ENCODE results near the gene SPATS1.
"Not testable (repeated sequence)": the region's sequence is repeated elsewhere in the genome, so short reads cannot be mapped to it uniquely, and the experiment has no call there.

Gene SPATS1

DNA sequence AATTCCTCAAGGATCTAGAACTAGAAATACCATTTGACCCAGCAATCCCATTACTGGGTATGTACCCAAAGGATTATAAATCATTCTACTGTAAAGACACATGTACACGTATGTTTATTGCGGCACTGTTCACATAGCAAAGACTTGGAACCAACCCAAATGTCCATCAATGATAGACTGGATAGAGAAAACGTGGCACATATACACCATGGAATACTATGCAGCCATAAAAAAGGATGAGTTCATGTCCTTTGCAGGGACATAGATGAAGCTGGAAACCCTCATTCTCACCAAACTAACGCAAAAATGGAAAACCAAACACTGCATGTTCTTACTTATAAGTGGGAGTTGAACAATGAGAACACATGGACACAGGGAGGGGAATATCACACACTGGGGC is 4.4 kb downstream of the SPATS1 start:
- not testable (repeated sequence) for DNase-seq

DNA sequence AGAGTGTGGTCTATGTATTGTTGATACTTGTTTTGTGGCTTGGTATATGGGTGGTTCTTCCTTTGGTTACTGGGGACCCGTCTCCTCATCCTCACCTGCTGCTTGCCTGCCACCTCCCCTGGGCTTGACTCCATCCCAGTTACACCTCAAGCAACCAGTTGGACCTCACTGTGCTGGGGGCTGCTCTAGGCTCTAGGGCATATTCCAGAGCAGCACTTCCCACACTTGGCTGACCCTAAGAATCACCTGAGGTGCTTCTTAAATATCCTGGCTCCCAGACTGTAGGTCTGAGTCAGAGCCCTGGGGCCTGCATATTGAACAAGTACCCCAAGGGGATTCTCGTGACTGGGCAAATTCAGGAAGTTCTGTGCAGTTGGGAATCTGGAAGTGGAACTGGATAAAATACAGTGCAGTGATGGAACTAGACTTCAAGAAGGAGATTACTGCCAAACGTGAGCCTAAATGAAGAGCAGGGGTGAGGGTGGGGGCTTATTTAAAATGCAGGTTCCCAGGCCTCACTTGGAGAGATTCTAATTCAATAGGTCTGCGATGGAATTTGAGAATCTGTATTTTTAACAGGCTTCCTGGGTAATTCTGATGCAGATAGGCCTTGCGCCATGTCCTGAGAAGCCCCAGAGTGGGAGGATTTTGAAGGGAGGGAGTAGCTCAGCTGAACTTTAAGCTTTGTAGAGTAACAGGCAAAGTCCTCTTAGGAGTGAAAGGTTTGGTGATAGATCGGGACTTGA is 7.6 kb downstream of the SPATS1 start:
- DNase-seq, result no peak

DNA sequence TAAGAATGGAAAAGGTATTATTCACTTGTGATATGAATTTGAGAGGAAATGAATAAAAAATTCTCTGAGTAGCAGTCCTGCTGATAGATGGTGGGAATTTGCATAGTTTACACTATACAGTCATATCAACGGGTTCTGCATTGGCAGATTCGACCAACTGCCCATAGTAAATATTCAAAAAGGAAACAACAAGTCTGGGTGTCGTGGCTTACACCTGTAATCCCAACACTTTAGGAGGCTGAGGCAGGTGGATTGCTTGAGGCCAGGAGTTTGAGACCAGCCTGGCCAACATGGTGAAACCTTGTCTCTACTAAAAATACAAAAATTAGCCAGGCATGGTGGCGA is 8.2 kb downstream of the SPATS1 start:
- not testable (repeated sequence) for DNase-seq

DNA sequence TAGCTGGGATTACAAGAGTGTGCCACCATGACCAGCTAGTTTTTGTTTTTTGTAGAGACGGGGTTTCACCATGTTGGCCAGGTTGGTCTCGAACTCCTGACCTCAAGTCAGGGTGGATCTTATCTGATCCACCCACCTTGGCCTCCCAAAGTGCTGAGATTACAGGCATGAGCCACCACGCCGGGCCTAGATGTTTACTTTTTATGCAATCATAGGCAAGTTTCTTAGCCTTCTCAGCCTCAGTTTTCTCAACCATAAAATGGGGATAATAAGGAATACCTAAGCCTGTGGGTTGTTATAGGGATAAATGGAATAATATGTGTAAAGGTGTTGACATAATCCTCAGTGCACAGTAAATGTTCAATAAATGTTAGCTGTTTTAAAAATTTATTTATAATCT is 9.8 kb downstream of the SPATS1 start:
- no peak for DNase-seq

DNA sequence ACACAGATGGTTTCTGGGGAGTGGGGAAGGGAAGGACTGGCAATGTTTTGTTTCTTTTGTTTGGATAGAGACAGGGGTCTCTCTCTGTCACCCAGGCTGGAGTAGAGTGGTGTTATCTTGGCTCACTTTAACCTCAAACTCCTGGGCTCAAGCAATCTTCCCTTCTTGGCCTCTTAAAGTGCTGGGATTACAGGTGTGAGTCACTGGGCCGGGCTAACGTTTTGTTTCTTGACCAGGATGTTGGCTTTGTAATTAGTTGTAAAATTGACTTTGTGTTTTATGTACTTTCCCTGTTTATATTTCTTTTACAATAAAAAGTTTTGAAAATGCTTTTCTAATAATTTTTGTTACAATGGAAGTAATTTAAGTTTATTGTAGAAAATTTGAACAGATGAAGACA is 10.9 kb downstream of the SPATS1 start:
- DNase-seq, result no peak

DNA sequence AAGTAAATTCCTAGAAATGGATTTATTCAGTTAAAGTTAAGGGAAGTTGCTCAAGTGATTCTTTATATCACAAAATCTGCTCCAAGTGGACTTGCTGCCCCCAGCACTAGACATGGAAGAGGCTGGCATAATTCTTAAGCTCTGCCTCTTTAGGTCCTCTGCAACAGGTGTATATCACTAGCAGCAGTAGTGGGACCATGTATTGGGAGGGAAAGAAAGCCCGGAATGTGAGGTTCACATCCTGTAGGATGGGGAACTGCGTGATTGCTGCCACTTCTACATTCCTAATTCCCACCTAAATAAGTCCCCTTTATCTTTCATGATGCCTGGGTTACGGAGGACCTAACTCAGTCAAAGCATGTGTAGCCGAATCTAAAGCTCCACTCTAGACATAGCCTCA is 13.2 kb downstream of the SPATS1 start:
- DNase-seq, result no peak

DNA sequence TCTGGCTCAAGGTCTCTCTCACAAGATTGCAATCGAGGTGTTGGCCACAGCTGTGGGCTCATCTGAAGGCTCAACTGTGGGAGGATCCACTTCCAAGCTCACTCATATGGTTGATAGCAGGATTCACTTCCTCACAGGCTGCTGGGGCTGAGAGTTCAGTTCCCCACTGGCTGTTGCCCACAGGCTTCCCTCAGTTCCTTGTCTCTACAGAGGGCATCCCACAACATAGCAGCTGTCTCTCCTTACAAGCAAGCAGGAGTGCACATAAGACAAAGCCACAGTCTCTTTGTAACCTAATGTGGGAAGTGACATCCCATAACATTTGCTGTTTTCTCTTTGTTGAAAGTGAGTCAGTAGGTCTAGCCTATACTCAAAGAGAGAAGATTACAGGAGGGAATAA is 14.0 kb downstream of the SPATS1 start:
- DNase-seq, result no peak

DNA sequence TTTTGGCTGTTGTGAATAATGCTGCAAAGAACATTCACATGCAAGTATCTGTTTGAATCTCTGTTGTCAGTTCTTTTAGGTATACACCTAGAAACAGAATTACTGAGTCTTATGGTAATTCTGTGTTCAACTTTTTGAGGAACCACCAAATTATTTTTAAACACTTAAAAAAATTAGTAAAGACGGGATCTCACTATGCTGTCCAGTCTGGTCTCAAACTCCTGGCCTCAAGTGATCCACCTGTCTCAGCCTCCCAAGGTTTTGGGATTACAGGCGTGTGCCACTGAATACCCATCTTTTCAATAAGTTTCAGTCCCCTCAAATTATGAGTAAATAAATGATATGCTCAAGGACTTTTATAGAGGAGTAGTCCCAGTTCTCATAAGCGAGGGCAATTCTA is 17.5 kb downstream of the SPATS1 start:
- no peak for DNase-seq

DNA sequence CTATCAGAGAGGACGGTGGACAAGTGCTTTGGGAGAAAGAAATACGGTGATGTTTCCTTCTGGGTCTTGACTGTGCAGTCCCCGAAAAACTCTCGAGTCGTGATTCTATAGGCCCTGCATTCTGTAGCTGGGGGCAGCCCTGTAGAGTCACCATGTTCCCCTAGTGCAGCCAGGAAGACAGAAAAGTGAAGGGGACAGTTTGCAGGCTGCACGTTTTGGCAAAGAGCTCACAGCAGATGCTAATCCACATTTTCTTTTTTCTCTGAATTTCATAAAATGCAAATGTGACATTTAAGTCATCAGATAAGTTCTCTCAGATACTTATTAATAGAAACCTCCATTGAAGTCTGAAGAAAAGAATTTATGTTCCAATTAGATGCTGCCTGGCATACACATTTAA is 19.5 kb downstream of the SPATS1 start:
- DNase-seq, result no peak

DNA sequence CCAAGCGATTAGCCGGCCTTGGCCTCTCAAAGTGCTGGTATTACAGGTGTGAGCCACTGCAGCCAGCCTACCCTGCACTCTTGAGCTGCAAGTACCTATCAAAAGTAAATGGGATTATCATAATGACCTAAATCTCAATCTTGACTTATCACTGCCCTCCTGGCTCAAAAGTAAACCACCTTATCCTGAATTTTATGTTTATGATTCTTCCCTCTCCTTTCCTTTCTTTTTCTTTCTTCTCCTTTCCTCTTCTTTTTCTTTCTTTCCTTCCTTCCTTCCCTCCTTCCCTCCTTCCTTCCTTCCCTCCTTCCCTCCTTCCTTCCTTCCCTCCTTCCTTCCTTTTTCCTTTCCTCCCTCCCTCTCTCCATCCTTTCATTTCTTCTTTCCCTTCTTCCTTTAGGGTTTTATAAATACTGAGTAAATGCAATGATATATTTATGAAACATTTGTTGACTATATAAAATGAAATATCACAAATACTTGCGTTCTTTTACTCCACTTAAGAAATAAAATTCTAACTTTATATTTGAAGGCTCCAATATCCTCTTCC is 21.0 kb downstream of the SPATS1 start:
- DNase-seq, result no peak

DNA sequence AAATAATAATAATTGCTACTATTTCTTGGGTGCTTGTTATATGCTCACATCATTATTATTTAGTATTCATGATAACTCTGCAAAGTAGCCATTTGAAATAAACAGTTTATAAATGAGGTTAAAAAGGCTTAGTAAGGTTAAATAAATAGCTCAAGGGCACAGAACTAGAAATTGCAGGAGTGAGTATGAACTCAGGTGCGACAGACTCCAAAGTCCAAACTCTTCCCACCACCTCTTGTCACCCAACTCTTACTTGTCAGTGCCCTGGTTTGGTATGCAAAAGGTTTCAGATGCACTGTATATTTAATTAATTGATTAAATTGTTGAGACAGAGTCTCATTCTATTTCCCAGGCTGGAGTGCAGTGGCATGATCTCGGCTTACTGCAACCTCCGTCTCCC is 24.3 kb downstream of the SPATS1 start:
- no peak for DNase-seq

DNA sequence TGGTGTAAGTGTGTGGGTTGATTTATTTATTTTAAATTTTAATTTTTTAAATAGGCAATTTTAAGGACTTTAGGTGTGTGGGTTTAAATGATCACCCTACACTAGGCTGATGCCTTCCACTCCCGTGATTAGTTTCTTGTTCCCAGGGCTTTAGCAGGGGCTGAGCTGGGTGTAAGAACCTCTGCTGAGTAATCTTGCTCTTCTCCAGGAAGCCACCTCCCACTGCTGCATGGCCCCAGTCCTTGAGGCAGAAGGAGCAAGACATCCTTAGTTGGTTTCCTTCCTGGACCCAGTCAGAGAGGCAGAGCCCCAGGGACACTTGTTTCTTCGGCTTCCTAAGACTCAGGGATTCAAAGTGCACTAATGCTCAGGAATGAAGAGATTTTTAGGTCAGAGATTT is 25.2 kb downstream of the SPATS1 start:
- DNase-seq, result no peak

DNA sequence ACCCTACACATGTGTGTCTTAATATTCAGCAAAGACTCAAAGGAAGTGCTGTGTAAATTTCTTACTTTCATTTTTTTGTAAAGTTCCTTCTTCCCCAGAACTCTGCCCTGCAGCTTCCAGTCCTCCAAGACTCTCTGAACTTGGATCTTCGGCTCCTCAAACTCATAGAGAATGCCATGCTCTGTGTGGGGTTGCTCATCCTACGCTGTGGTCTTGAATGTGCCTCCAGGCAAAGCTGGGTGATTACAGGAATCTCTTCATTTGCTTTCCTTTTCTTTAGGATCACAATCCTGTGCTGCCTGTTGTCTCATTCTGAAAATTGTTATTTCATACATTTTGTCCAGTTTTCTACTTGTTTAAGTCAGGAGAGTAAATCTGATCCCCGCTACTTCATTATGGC is 30.6 kb downstream of the SPATS1 start:
- no peak for DNase-seq

DNA sequence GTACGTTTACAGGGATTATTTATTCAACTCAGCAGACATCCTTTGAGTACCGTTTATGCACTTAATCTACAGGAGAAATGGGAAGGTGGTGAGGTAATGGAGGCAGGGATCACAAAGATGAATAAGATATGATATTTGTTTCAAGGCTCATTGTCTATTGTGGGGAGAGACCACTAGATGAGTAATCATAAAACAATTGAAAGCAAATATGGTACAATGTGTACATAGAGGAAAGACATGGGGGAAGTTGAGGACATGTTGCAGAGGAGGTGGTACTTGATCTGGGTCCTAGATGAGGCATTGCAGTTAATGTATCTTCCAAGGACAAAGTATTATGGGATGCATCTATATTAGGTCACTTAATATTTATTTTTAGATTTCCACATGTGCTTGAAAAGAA is 31.3 kb downstream of the SPATS1 start:
- no peak for DNase-seq

DNA sequence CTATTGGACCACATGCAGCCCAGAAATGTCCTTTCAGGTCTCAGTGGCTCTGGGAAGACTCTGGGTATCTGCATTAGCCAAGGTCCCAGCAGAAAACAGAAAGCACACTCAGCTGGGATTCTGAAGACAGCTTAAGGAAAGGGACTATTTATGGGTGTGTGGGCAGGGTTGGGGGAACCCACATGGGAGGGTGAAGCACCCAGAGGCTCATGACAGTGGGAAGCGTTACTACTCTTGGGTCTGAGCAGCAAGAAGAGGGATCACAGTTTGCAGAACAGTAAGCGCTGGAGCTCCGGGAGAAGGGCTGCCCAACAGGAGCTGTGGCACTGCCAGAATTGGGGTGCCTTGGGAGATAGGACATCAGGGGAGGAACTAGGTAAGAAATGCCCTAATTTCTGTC is 32.6 kb downstream of the SPATS1 start:
- DNase-seq, result no peak

DNA sequence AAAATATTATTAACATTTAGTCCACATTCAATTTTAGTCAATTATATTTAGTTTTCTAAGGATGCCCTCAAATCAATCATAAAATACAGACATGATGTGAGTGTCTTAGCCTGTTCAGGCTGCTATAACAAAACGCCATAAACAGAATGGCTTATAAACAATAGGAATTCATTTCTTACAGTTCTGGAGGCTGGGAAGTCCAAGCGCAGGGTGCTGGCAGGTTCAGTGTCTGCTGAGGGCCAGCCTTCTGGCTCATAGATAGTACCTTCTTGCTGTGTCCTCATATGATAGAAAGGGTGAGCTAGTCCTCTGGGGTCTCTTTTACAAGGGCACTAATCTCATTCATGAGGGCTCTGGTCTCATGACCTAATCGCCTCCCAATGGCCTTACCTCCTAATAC is 35.0 kb downstream of the SPATS1 start:
- DNase-seq, result no peak

DNA sequence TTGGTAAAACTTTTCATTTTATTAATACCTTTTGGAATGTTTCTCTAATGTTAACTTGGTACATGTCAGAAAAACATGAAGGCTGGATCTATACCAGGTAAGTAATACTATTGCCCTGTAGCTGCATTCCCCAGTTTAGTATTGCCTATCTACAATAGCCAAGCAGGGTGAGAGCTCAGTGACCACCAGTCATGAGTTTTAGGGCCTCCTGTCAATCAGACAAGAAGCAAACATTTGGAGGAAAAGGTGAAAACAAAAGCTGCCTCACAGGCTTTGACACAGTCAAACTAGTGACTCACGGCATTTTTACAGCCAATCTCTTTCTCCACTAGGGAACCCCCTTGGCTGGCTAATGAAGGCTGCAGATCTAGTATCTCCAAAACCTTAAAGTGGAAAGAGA is 35.5 kb downstream of the SPATS1 start:
- DNase-seq, result no peak

DNA sequence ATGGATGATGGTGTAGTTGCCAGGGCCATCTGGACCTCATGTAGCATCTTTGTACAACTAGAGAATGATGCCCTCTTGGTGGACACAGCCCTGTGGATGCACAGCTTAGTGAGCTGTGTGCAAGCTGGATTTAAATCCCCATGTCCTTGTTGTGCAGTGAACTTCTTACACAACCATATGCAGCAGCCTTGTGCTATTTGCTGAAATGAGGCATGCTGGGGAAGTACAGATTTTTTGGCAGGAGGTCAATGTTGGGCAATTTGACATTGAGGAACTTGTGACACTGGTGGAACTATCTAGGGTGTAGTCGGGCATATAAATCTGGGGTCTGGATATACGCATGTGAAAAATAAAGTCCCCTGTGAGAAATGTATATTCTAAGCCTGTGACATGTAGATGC is 39.3 kb downstream of the SPATS1 start:
- no peak for DNase-seq

DNA sequence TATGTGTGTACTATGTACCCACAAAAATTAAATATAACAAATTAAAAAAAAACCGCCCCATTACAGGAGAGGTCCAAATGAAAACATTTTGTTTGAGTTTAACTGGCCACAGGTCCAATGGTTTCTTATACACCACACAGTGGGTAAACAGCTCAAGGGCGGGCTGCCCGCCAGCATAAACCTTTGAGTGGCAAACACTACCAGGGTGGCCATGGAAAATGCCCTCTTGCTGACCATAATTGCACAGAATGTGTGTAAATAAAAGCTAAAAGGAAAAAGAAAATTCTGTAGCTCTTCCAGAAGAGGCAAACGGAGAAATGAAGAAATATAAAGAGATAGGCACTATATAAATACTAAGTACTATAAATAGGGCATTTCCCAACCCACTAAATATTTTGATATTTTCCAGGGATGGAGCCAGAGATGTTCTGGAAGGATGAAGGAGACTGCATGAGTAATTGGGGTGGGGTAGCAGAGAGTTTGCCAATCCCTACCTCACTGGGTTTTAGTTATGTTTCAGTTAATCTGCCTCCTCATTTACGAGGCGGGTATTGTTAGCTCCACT is 44.0 kb downstream of the SPATS1 start:
- DNase-seq, result no peak

DNA sequence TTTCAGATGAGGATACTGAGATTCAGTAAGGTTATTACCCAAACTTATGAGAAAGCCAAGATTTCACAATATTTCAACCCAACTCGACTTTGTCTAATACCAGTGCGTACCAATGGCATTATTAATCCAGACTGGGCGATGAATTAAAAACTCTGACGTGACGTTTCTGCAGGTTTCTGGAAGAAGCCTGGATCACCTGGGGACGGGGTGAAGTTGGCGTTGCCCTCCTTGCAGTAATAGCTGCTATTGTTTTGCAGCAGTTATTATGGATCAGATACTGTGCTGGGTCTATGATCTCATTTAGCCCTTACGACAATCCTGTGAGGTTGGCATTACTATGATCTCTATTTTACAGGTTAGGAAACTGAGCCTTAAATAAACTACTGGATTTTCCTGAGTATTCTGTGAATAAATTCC is 44.5 kb downstream of the SPATS1 start:
- no peak for DNase-seq

DNA sequence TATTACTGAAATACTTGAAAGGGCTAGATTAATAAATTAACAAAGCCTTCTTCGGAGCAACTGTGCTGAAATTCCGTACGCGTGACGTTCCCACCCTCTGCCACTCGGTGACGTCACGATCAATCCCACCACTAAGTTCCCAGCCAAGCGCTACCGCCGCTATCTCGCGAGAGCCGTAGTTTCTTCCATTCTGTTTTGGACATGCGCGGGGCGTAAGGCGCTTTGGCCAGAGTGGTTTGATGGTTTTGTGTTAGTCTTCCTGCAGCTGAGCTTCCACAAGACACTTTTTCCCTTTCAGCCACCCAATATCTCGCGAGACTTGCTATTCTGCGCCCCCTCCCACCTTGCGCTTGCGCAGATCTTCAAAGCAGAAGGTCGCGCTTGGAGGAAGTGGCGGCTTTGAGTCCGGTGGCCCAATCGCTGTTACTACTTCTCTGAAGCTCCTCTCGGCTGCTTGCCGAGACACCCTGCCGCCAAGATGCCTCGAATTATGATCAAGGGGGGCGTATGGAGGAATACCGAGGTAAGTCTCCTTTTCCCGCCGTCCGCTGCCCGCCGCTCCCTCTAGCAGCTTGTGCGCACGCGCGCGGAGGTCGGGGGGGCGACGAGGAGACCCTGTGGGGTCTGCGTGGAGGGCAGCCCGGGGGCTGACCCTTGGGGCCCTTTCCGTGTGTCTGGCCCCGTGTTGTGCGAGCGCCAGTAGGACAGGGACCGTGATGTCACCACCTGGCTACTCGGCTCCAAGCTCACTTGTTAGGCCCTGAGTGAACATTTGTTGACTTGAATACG is 45.1 kb downstream of the SPATS1 start, which contains the start of gene CDC5L:
Gene CDC5L, plus strand, starts transcription at position 361 of the 789 bp plus-strand sequence. Its CDS starts 118 bp downstream, at position 479.
- DNase-seq, result peak; percentile 91 to 92

DNA sequence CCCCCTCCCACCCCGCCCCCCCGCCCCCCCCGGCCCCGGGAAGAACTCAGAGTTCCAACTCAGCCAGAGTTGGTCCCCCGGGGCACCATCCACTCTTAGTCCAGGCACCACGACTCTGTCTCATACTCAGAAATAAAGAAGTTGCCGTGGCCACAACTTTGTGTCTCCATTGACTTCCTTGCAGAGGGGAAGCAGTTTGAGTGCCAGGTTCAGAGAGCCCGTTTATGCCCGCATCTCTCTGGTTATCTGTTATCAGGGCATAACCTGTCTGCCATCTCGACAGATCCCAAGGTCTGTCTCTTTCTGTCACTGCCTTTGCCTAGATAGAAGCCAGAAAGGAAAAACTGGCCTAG is 45.7 kb downstream of the SPATS1 start:
- DNase-seq, result peak in 1 of 2 donors; percentile 22

DNA sequence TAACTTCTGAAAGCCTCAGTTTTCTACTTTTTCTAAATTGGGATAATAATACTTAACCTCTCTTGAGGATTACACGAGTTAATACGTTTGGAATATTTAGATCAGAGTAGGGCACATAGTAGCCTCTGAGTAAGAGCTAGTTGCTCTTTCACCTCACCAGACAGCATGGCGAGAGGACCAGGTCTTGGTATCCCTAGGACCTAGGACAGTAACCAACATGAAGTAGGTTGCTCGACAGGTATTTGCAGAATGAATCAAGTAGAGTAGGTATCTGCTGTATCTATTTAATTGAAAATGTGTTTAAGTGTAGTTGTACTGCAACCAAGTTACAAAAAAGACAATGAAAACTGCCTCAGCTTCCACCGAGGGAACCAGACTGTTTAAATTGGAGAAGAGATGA is 46.4 kb downstream of the SPATS1 start:
- no peak for DNase-seq

DNA sequence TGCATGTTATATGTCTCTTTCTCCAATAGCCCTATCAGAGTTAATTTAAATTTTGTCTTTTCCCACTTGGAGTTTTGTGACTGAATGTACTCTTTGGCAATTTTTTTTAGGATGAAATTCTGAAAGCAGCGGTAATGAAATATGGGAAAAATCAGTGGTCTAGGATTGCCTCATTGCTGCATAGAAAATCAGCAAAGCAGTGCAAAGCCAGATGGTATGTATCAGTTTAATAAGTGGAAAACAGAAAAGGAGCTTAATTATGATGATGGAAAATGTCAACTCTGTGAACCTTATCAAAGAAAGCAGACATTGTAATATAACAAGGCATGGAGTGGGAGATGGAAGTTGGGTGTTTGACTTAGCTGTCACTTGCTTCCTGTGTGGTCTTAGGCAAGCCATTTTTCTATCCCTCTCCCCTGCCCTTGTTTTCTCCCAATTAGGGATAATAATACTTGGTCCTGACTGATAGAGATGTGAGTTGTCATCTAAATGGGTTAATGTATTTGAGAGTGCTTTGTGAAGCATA is 47.8 kb downstream of the SPATS1 start:
- DNase-seq, result no peak

Data from stimulated activated CD4-positive, alpha-beta T cell treated with anti-CD3 and anti-CD28 coated beads, Interleukin-2, amount 100 ng/mL, for 24 hours (primary cell).